Thoracic aorta (tissue), 2 donors: ENCODE measurements around the gene HJURP. TPM values are rescaled to one million over a fixed set of nuclear protein-coding genes. Genes with fewer than 3 reads are reported as not detected.

Experiments used
- ATAC-seq: fragments of 150-250 bp; one replicate; pipeline ENCODE4 v1.8.0; 2017; ENCODE audit warnings: low read depth; ENCODE audit not compliant: insufficient number of reproducible peaks, low FRiP score
- DNase-seq: peaks from one replicate; pipeline ENCODE4 v3.0.0-alpha.2; 2020; ENCODE audit warnings: low spot score
- H3K27ac ChIP-seq, 2 donors: fragments of 200-600 bp; sonication (generic); 1 replicate in 1 of 2; 2 replicates in 1 of 2; pipeline ENCODE4 v1.5.1; 2016; ENCODE audit warnings: mild to moderate bottlenecking in 2 of 2, moderate library complexity in 2 of 2
- H3K27me3 ChIP-seq: fragments of 200-600 bp; sonication (generic); replicated peaks from 2 replicates; pipeline ENCODE4 v1.6.0; 2016; ENCODE audit warnings: mild to moderate bottlenecking; ENCODE audit not compliant: insufficient read depth
- H3K36me3 ChIP-seq: fragments of 200-600 bp; sonication (generic); one replicate; pipeline ENCODE4 v1.5.1; 2016
- H3K4me1 ChIP-seq, 2 donors: fragments of 200-600 bp; sonication (generic); 1 replicate in 1 of 2; 2 replicates in 1 of 2; pipeline versions ENCODE4 v1.5.1 to v1.6.0; 2016; ENCODE audit warnings: low read depth in 2 of 2, mild to moderate bottlenecking in 1 of 2; ENCODE audit not compliant: control insufficient read depth in 1 of 2
- H3K4me3 ChIP-seq: fragments of 200-600 bp; sonication (generic); 2 replicates; pipeline ENCODE4 v1.5.1; 2016; ENCODE audit warnings: mild to moderate bottlenecking
- H3K9me3 ChIP-seq: fragments of 200-600 bp; sonication (generic); 2 replicates; pipeline ENCODE4 v1.5.1; 2016
- total RNA-seq, 2 donors: library from RNA; depleted of rRNA; stranded (reverse); fragments of >200 nt; gene quantifications; one replicate each; pipeline versions ENCODE4 v1.1.0 to v1.2.3, GENCODE V29; 2016
- TF ChIP-seq, protein P1 (sequence below): fragments of 200-600 bp; sonication (generic); IDR thresholded peaks from one replicate; pipeline ENCODE4 v1.5.1; 2019; ENCODE audit warnings: antibody characterized with exemption

The HJURP gene
- total RNA-seq, 2 donors from 2014 or later = 0.95 to 1.6 TPM

DNA sequence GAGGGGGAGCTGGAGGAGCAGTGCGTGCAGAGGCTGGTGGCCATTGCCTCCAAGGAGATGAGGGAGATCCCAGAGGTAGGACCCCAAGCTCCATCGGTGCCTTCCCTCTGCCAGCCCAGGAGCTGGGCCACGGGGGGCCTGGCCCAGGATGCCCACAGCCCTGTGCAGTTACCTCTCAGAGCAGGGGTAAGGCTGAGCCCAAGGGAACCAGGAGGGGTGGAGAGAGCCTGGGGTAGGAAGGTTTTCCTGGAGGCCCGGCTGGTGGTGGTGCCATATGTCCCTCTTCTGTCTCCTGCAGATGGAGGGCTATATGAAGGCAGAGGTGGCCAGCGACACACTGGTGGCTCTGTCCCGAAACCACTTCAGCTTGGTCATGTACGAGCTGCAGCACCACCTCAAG lies 64.8 kb downstream of the HJURP start:
- TF ChIP-seq, protein P1, sequence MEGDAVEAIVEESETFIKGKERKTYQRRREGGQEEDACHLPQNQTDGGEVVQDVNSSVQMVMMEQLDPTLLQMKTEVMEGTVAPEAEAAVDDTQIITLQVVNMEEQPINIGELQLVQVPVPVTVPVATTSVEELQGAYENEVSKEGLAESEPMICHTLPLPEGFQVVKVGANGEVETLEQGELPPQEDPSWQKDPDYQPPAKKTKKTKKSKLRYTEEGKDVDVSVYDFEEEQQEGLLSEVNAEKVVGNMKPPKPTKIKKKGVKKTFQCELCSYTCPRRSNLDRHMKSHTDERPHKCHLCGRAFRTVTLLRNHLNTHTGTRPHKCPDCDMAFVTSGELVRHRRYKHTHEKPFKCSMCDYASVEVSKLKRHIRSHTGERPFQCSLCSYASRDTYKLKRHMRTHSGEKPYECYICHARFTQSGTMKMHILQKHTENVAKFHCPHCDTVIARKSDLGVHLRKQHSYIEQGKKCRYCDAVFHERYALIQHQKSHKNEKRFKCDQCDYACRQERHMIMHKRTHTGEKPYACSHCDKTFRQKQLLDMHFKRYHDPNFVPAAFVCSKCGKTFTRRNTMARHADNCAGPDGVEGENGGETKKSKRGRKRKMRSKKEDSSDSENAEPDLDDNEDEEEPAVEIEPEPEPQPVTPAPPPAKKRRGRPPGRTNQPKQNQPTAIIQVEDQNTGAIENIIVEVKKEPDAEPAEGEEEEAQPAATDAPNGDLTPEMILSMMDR = no peak
- H3K27ac ChIP-seq = no peak overlapping the region
- H3K4me3 ChIP-seq = no peak overlapping the region
- H3K4me1 ChIP-seq = no peaks in the 10 kb centered on the region
- H3K27me3 ChIP-seq = no peaks in the 10 kb centered on the region
- no peaks in the 10 kb centered on the region for H3K36me3 ChIP-seq
- ATAC-seq (no peak), DNase-seq (no peak)
- H3K9me3 ChIP-seq = no peaks in the 10 kb centered on the region

Other genes with a start within 250 kb of the HJURP start
- not detected for gene UGT1A8, start 236.9 kb downstream of the HJURP start, total RNA-seq
- gene UGT1A10, start 218.1 kb downstream of the HJURP start, total RNA-seq = under 1 TPM in 1 of 2 donors, not detected in 1; 0.41 TPM
- not detected for gene UGT1A9, start 182.6 kb downstream of the HJURP start, total RNA-seq
- gene UGT1A7, start 172.6 kb downstream of the HJURP start, total RNA-seq = under 1 TPM in 1 of 2 donors, not detected in 1; 0.35 TPM
- gene UGT1A6, start 161.6 kb downstream of the HJURP start, total RNA-seq = not detected
- gene UGT1A5, start 141.6 kb downstream of the HJURP start, total RNA-seq = not detected
- gene UGT1A4, start 135.8 kb downstream of the HJURP start, total RNA-seq = not detected
- gene UGT1A3, start 125.5 kb downstream of the HJURP start, total RNA-seq = not detected
- gene UGT1A1, start 94.3 kb downstream of the HJURP start, total RNA-seq = not detected
- gene MROH2A, start 76.2 kb downstream of the HJURP start, total RNA-seq = not detected
- gene TRPM8, start 62.8 kb upstream of the HJURP start, total RNA-seq = not detected
- gene SPP2, start 196.2 kb upstream of the HJURP start, total RNA-seq = not detected